ENCODE results near the gene EDC4. TPM values are rescaled to one million over a fixed set of nuclear protein-coding genes. Genes with fewer than 3 reads are reported as not detected.
A peak's percentile ranks its signal among the peaks of the same experiment; 100 is the strongest.
"Not testable (repeated sequence)": the region's sequence is repeated elsewhere in the genome, so short reads cannot be mapped to it uniquely, and the experiment has no call there.

EDC4 gene
- total and polyA plus RNA-seq, 2 experiments from 2014 or later = 39.6 to 98.5 TPM

DNA sequence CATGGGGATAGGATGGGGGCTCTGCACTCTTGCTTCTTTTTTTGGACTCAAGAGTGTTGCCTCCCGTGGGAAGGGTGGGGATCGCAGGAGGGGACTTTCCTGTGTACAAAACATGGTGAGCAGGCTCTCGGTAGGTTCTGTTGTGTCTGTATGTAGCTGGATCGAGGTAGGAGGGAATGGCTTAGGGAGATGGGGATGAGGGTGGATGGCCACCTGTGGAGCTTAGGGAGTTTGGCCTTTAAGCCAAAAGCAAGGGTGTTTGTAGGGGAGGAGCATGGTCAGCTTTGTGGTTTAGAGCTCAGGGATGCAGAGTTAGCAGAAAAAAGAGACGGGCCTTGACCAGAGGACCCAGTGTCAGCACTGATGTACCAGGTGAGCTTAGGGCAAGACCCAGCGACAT, 11.0 kb upstream of the EDC4 start:
- no peaks in the 10 kb centered on the region for H3K9me3 Mint-ChIP-seq
- Histone ChIP-seq H3K4me2 (no peak overlapping the region), H4K20me1 (replicated peaks; ENCODE audit: insufficient read depth) (peaks cover 53% of the 10 kb centered on the region), H3K79me2 (replicated peaks; ENCODE audit: insufficient read depth) (peaks cover 86% of the 10 kb centered on the region), H3K27me3 (ENCODE audit: insufficient read depth) (no peaks in the 10 kb centered on the region), H3K27ac (ENCODE audit: low read depth) (no peak overlapping the region), H2AFZ (no peak overlapping the region), H3K36me3 (ENCODE audit: insufficient read depth) (peaks cover 18% of the 10 kb centered on the region), H3K4me1 (ENCODE audit: insufficient read depth) (peaks cover 12% of the 10 kb centered on the region), H3F3A (replicated peaks; ENCODE audit: low read depth) (peaks cover 5% of the 10 kb centered on the region; the same call in 1 of the 2 replicates), H3K4me3 (no peak overlapping the region), H3K9me2 (ENCODE audit: insufficient read depth) (no peaks in the 10 kb centered on the region)
- no peak overlapping the region for H3K27ac Mint-ChIP-seq
- TF ChIP-seq ZNF462 (CRISPR knock-in tag; IDR thresholded peaks at IDR 0.05) = no peak
- no peak for TF ChIP-seq ZNF114 (CRISPR knock-in tag; IDR thresholded peaks at IDR 0.05)
- TF ChIP-seq EZH2 (IDR thresholded peaks at IDR 0.05; ENCODE audit: low read depth, unreplicated experiment) = no peak
- no peak overlapping the region for H3K4me3 Mint-ChIP-seq
- peaks cover 30% of the 10 kb centered on the region for H3K4me1 Mint-ChIP-seq
- H3K36me3 Mint-ChIP-seq (ENCODE audit: low read depth) = peaks cover 52% of the 10 kb centered on the region
- DNase-seq (ENCODE audit: low spot score) = no peak
- H3K27me3 Mint-ChIP-seq (ENCODE audit: insufficient read depth, low read depth, poor library complexity) = peaks cover 3% of the 10 kb centered on the region
- ATAC-seq = no peak

GRCh38 chr16:67862623-67863583, 9.9 kb upstream of the EDC4 start:
- Mint-ChIP-seq H3K9me3 (no peaks in the 10 kb centered on the region), H3K4me1 (peaks cover 20% of the 10 kb centered on the region), H3K27ac (peak overlapping the region; percentile 46; the same call in 1 of the 2 replicates), H3K27me3 (ENCODE audit: insufficient read depth, low read depth, poor library complexity) (peaks cover 3% of the 10 kb centered on the region), H3K4me3 (no peak overlapping the region), H3K36me3 (ENCODE audit: low read depth) (peaks cover 62% of the 10 kb centered on the region)
- H3K9me2 ChIP-seq (ENCODE audit: insufficient read depth) = no peaks in the 10 kb centered on the region
- peaks cover 4% of the 10 kb centered on the region; the same call in 1 of the 2 replicates for H3K4me1 ChIP-seq (ENCODE audit: insufficient read depth)
- H3K27me3 ChIP-seq (ENCODE audit: insufficient read depth) = no peaks in the 10 kb centered on the region
- no peak for TF ChIP-seq ZNF331 (CRISPR knock-in tag; IDR thresholded peaks at IDR 0.05; ENCODE audit: low read depth)
- TF ChIP-seq, protein P1, sequence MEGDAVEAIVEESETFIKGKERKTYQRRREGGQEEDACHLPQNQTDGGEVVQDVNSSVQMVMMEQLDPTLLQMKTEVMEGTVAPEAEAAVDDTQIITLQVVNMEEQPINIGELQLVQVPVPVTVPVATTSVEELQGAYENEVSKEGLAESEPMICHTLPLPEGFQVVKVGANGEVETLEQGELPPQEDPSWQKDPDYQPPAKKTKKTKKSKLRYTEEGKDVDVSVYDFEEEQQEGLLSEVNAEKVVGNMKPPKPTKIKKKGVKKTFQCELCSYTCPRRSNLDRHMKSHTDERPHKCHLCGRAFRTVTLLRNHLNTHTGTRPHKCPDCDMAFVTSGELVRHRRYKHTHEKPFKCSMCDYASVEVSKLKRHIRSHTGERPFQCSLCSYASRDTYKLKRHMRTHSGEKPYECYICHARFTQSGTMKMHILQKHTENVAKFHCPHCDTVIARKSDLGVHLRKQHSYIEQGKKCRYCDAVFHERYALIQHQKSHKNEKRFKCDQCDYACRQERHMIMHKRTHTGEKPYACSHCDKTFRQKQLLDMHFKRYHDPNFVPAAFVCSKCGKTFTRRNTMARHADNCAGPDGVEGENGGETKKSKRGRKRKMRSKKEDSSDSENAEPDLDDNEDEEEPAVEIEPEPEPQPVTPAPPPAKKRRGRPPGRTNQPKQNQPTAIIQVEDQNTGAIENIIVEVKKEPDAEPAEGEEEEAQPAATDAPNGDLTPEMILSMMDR (conservative IDR thresholded peaks at IDR 0.05; ENCODE audit: low read depth in 2 of 2) = no peak
- H3K4me3 ChIP-seq = no peak overlapping the region
- peaks cover 76% of the 10 kb centered on the region for H3K79me2 ChIP-seq (replicated peaks; ENCODE audit: insufficient read depth)
- H2AFZ ChIP-seq = no peak overlapping the region
- H3K4me2 ChIP-seq = no peak overlapping the region
- peak overlapping the region; percentile 69; the same call in 1 of the 2 replicates for H3K27ac ChIP-seq (ENCODE audit: low read depth)
- peaks cover 54% of the 10 kb centered on the region for H4K20me1 ChIP-seq (replicated peaks; ENCODE audit: insufficient read depth)
- peak; percentile 18; the same call in 2 of the 3 replicates for ATAC-seq
- no peak for DNase-seq (ENCODE audit: low spot score)
- peaks cover 28% of the 10 kb centered on the region for H3K36me3 ChIP-seq (ENCODE audit: insufficient read depth)
- H3F3A ChIP-seq (replicated peaks; ENCODE audit: low read depth) = peaks cover 13% of the 10 kb centered on the region

DNA sequence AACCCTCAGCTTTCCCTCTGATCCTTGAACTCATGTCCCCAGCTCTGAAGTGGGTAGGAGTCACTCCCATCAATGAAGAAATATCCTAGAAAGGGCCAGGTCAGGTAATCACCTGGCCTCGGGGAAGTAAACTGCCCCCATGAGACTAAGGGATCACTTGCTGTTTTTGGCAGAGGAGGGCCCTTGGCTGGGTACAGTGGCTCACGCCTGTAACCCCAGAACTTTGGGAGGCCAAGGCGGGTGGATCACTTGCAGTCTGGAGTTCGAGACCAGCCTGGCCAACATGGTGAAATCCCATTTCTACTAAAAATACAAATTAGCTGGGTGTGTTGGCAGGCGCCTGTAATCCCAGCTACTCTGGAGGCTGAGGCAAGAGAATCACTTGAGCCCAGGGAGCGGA, 8.8 kb upstream of the EDC4 start:
- not testable (repeated sequence) for H3K9me3 Mint-ChIP-seq; H3K27ac Mint-ChIP-seq; H3K4me2 ChIP-seq; H3K4me1 ChIP-seq (ENCODE audit: insufficient read depth); H3K27me3 Mint-ChIP-seq (ENCODE audit: insufficient read depth, low read depth, poor library complexity); H2AFZ ChIP-seq; H3K27me3 ChIP-seq (ENCODE audit: insufficient read depth); H3K4me3 Mint-ChIP-seq; DNase-seq (ENCODE audit: low spot score); H3K9me2 ChIP-seq (ENCODE audit: insufficient read depth); ATAC-seq; H3K4me3 ChIP-seq
- peaks cover 16% of the 10 kb centered on the region for H3F3A ChIP-seq (replicated peaks; ENCODE audit: low read depth)
- H3K36me3 Mint-ChIP-seq (ENCODE audit: low read depth) = peaks cover 59% of the 10 kb centered on the region
- peaks cover 35% of the 10 kb centered on the region for H3K36me3 ChIP-seq (ENCODE audit: insufficient read depth)
- peaks cover 64% of the 10 kb centered on the region for H3K79me2 ChIP-seq (replicated peaks; ENCODE audit: insufficient read depth)
- H4K20me1 ChIP-seq (replicated peaks; ENCODE audit: insufficient read depth) = peaks cover 48% of the 10 kb centered on the region
- H3K4me1 Mint-ChIP-seq = peaks cover 15% of the 10 kb centered on the region
- H3K27ac ChIP-seq (ENCODE audit: low read depth) = peak overlapping the region; percentile 69

All from GM23338 (cell line).